Posterior cingulate gyrus (tissue), 11 donors: ENCODE results near the gene GALNT1.

Experiments
- DNase-seq, 10 donors: peaks; one replicate each; pipeline versions ENCODE4 v3.0.0 to v3.0.0-alpha.2; 2020 to 2021; ENCODE audit warnings: mixed read lengths in 3 of 10
- intact Hi-C: fragments of 100-400 bp; cut with DNase I; formaldehyde crosslinking; loops from one replicate; pipeline ENCODE4 v1.15.1; 2023

GALNT1 gene

DNA sequence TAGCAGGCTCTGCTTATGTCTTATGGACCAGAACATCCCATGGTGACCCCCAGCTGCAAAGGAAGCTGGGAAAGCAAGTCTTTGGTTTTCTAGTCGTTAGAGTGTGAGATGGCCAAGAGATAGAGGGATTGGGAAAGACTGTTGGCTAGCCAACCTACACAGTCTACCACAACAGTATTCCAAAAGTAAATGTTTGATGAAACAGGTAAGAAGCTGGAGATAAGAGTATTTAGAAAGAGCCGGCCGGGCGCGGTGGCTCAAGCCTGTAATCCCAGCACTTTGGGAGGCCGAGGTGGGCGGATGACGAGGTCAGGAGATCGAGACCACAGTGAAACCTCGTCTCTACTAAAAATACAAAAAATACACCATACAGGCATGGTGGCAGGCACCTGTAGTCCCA, 124.4 kb downstream of the GALNT1 start:
- intact Hi-C loops, result no loop called here
- no peak for DNase-seq

DNA sequence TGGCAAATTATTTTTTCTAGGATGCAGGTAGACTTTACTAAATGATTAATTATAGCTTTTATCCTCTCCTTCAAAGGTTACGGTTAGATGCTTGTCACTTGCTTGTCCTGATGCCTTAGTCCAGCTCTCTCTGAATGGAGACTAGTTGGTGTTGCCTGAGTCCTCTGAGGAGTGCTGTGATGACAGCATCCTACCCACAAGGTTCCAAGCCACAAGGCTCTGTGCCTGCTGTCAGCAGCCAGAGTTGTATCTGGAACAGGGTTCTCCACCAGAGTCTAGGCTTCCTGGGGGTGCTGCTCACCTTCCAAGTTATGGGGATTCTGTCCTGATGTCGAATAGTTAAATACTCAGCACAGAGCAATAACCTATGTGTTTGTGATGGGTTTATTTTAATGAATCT, 125.7 kb downstream of the GALNT1 start:
- intact Hi-C loops, result no loop called here
- no peak for DNase-seq

DNA sequence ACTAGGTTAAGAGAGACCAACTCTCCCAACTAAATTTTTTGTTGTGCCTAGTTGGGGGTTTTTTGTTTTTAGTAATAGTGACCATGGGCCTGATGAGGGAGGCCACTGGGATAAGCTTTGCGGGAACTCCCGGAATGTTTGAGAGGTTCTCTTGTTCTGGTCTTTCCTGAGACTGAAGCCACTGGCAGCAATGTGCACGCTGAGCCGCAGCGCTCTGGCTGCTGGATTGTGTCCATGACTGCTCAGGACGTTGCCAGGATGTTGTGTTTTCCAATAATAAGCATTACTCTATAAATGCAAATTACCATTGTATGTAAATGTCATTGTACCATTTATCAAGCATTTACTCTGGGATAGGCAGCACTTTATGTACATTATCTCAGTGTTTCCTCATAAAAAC, 126.1 kb downstream of the GALNT1 start:
- intact Hi-C loops, result no loop called here
- peak in 4 of 10 donors; percentile 21 to 86 (median 80) for DNase-seq

DNA sequence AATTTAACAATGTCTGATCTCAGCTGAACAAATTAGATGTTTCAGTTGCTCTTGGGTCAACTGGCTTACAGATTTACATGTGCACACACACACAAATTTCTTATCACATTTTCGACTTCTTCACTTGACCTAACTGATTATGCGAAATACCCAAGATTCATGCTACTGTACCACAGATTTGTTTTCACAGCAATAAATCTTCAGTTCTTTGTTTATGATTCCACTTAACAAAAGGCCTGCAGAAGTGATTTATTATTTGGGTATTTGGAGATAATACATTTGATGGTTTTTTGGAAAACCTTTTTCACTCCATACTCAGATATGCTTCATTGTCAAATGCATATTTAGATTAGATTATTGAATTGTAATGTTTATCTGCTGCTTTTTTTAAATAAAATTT, 129.0 kb downstream of the GALNT1 start:
- DNase-seq, result no peak
- intact Hi-C loops, result no loop called here

DNA sequence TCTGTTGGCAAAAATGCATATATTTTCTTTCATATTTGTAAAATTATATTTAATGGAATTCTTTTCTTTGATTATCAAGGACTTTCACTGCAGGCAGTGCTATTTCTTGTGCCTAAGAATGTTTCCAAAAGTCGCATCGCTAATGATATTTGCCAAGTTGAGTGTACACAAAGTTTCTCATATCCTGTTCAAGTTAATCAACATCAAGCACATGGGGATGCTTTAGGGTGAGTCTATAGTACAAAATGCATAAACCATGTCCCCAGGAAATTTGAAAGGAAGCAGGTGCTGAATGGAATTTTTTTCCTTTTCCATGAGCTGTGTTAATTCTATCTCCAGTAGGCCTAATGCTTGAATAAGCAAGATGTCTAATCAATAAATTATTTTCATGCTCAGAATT, 129.7 kb downstream of the GALNT1 start:
- intact Hi-C loops, result no loop called here
- no peak for DNase-seq

DNA sequence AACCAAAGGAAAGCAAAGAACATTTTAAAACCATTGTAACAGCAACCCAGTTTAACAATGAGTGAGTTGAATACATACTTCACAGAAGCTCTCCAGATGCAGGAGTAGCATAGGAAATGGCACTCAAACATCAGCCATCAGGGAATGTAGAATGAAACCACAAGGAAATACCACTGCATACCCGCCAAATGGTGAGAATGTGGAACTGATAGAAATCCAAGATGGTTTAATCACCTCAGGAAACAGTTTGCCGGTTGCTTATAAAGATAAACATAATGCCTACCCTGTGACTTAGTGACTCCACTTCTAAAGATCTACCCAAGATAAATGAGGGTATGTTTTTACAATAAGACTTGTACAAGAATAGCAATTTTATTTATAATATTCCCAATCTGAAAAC, 132.0 kb downstream of the GALNT1 start:
- no peak for DNase-seq
- intact Hi-C loops, result no loop called here

DNA sequence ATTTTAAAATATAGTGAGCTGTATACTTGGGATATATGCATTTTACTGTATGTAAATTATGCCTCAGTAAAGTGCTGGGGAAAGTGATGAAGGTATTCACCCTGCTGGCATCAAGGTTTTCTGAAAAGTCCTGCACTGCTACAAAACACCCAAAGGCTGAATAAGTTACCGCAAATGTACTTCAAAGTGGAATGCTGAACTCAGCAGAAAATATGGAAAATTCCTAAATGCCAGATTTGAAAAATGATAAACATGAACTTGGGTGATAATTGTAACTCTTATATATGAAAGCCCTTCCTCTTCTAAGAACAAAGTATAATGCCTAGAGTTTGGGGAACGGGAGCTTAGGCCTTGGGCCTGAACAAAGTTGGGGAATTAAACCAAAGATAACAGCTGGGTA, 133.0 kb downstream of the GALNT1 start:
- intact Hi-C loops, result no loop called here
- no peak for DNase-seq

DNA sequence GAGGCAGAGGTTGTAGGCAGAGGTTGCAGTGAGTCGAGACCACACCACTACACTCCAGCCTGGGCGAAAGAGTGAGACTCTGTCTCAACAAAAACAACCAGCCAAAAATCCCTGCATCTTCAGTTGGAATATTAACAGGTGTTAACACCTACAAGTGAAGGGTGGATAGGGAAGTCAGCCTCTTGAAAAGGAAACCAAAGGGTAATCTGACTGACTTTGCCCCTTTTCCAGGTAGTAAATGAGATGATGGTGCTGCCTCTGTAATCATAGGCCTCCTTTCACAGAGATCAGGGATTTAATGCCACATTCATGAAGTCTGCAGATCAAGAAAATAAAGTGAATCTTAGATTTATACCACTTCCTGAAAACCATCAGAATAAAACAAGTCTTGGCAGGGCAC, 133.6 kb downstream of the GALNT1 start:
- no peak for DNase-seq
- intact Hi-C loops, result no loop called here

DNA sequence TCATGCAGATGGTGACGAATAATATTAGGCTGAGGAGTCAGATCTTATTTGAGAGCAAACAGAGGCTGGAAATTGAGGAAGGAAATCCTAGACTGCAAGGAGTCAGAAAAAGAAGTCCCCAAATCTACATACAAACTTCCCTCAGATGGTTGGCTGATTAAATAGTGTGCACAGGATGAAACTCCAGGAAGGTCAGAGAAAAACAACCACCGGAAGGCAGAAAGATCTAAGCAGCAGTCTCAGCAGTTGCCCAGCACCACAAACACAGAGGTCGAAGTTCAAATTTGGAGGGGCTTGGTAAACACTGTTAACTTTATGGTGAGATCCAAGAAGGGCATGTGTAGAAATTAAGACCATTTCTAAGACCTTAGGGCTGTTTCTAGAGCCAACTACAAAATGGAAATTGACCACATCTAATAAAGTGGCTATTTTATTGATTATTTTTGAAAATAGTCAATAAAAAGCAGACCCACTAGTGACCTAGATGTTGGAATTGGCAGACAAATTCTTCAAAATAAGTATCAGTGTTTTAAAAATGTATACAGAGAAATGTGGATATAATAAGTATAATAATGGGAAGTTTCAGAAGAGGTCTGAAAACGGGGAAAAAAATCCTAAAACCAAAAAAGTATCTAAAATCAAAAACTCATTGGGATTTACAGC, 134.8 kb downstream of the GALNT1 start:
- no peak for DNase-seq
- intact Hi-C loops, result no loop called here

DNA sequence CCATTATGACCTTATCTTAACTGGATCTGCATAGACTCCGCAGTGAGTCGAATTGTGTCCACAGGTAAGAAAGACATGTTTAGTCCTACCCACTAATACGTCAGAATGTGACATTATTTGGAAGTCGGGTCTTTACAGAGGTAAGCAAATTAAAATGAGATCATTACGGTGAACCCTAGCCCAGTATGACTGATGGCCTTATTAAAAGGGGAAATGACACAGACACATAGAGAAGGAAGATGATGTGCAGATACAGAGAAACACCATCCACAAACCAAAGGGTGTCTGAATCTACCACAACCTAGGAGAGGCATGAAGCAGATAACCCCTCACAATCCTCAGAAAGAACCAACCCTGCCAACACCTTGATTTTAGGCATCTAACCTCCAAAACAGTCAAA, 135.6 kb downstream of the GALNT1 start:
- intact Hi-C loops, result no loop called here
- DNase-seq, result no peak

DNA sequence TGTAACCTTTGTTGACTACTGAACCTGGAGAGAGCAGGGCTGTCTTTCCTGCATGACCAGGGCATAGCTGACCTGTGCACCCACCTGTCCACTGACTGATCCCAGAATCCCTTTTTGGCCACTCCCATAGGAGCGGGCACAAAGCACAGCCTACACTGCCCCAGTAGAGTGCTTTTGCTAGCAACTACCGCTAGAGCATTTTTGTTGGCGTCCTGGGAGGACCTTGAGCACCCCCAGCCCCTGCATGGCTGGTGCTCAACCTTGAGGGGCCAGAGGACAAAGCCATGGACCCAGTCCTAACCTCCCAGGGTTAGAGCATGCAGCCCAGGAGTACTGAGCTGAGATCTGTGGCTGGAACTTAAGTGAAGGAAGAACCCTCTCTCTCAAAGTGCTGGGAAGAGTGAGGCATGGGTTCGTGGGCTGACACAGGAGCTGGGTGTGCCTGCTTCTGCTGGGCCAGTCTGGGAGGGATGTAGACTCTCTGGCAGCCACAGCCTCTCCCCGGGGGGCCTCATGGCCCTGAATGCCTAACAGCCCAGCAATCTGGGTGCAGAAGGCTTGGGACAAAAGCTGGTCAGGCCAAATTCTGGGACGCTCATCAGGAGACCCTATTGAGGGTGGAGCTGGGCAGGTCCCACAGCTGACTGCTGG, 140.0 kb downstream of the GALNT1 start:
- intact Hi-C loops, result no loop called here
- peak in 1 of 10 donors; percentile 63 for DNase-seq

DNA sequence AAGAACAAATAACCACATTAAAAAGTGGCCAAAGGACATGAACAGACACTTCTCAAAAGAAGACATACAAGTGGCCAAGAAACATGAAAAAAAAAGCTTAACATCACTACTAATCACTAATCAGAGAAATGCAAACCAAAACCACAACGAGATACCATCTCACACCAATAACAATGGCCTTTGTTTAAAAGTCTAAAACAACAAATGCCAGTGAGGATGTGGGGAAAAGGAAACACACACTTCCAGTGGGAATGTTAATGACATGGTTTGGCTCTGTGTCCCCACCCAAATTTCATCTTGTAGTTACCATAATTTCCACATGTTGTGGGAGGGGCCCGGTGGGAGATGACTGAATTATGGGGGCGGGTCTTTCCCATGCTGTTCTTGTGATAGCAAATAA, 147.1 kb downstream of the GALNT1 start:
- intact Hi-C loops, result no loop called here
- DNase-seq, result no peak

DNA sequence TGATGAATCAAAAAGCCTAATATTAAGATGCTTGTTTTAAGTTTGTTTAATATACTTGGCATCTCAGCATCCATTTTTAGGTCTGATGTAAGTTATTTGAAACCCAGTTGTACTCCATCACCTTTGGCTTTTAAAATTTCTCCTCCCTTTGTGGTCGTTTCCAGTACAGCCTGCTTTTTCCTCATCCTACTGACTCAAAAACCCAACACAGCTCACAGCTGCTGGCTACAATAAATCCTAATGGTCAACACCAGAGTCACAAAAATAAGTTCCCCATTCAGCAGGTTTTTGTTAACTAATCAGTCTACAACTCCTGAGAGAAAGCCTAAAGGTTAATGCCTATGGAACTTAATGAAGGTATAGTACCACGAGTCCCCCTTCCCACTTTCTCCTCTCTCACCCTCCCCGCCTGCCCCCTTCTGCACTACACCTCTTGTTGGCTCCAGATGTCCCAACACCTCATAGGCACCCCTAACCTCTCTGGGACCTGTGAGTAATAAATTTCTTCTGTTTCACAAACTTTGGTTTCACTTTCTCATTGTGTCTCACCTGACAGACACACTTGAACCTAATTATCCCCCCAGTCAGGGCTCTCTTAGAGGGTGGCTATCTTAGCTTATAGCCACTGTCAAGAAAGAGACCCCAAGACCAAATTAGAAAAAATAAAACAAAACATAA, 148.6 kb downstream of the GALNT1 start:
- intact Hi-C loops, result no loop called here
- no peak for DNase-seq

DNA sequence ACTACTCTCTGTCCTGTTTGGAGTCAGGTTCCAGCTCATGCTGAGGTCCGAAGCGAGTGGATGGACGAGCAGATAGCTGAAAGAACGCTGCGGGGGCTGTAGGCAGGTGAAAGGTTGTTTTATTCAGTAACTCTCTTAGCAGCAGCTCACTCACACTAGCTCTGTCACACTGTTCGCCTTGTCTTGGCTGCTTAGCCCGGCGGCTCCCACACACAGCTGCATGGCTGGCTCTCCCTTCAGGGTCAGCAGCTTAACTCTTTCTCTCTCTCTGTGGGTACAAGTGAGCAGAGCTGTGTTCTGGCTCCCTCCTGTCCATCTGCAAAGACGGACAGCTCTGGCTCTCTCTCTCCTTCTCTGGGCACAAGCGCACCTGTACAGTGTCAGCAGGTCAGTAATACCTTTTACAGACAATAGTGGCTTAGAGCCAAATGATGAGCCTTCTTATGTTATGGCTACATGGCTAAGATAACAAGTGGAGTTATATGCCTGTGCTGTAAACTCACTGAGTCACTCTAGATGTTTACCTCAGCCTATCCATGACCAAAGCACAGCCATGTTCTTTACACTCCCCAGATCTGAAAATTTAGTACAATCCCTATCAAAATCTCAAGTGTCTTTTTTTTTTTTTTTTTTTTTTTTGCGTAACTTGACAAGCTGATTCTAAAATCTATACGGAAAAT, 149.3 kb downstream of the GALNT1 start:
- DNase-seq, result peak in 3 of 10 donors; percentile 65 to 81 (median 78)
- intact Hi-C loops, result no loop called here

DNA sequence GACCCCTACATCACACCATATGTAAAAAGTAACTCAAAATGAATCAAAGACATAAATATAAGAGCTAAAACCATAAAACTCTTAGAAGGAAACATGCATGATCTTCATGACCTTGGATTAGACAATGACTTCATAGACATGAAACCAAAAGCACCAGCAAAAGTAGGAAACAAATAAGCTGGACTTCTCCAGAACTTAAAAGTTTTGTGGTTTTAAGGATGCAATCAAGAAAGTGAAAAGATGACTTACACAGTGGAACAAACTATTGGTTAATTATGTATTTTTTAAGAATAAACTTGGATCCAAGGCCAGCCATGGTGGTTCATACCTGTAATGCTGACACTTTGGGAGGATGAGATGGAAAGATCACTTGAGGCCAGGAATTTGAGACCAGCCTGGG, 150.2 kb downstream of the GALNT1 start:
- DNase-seq, result no peak
- intact Hi-C loops, result no loop called here

DNA sequence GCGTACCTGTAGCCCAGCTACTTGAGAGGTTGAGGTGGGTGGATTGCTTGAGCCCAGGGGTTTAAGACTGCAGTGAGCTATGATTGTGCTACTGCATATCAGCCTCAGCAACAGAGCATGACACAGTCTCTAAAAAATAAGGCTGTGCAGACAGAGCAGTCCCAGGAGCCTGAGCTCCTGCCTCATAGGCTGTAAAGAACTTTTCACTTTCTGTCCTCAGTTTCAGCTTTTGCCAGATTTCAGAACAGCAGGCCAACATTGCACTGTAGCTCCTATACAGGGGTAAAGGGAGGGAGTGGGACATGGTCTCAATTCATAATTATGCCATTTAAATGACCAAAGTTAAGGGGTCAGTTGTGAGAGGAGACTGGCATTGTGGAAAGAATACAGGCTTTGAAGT, 150.6 kb downstream of the GALNT1 start:
- no peak for DNase-seq
- intact Hi-C loops, result no loop called here

DNA sequence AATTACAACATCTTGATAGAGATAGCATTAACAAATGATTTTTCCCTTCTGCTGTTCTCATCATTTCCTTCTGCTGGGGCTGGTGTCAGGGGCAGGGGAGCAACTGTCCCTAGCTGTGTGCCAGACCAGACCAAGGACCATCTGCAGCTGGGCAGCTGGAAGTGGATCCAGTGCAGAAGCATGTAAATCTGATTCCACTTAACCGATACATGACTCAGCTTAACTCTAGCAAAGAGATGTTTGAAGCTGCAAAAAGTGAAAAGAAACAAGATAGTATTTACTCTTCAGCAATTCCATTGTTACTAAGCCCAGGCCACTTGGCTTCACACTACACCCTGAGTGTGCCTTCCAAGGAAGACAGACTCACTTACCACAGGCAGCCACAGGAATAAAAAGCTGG, 151.1 kb downstream of the GALNT1 start:
- intact Hi-C loops, result no loop called here
- DNase-seq, result no peak

DNA sequence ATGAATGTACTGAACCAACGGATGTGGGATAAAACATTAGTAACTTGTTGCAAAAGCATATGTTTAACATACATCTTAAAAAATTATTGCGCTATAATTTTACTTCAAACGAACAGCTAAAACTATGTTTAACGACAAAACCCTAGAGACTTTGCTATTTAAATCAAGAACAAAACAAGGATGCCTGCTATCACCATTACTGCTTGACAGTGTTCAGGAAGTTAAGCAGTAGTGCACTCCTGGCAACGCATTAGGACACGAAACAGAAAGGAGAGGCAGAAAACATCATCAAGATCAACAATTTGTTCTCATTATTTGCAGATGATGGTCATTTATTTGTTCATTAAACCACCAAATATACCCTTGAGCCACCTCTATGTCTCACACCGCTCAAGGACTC, 151.9 kb downstream of the GALNT1 start:
- no peak for DNase-seq
- intact Hi-C loops, result no loop called here

DNA sequence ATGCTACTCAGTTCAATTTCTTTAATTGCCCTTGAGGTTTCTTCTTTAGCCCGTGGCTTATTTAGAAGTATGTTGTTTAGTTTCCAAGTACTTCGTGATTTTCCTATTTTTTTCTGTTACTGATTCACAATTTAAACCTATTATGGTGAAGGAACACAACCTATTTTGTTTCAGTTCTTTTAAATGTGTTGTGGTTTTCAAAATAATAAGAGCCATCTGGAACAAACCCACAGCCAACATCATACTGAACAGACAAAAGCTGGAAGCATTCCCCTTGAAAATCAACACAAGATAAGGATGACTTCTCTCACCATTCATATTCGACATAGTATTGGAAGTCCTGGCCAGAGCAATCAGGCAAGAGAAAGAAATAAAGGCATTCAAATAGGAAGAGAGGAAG, 155.2 kb downstream of the GALNT1 start:
- DNase-seq, result no peak
- intact Hi-C loops, result no loop called here

DNA sequence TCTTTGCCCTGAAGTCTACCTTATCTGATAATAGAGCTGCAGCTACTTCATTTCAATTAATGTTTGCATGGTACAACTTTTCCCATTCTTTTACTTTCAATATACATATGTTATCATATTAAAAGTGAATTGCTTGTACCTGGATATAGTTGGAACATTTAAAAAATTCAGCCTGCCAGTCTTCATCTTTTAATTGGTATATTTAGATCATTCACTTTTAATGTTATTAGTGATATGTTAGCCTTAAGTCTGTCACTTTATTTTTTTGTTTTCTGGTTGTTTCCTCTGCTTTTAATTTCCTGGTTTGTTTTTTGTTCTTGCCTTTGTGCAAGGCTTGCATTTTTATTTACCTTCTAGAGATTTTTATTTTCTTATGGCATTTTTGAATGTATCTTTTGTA, 158.2 kb downstream of the GALNT1 start:
- no peak for DNase-seq
- intact Hi-C loops, result no loop called here

DNA sequence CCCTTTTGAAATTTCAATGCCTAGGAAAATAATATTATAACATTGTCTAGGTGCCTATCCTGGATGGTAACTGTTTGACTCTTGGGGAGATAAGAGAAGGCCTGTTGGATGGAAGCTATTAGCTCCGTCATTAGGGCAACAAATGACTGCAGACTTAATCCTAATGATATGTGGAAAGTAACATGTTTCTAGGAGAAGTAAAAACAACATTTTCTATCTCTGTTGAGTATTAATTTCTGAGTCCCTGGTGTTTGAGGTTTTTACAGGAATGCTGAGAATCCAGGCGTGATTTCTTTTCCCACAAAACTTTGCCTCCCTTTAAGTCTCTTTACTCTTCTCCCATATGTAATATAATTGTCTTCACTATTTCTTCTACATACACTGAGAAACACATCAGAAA, 159.1 kb downstream of the GALNT1 start:
- DNase-seq, result no peak
- intact Hi-C loops, result no loop called here

DNA sequence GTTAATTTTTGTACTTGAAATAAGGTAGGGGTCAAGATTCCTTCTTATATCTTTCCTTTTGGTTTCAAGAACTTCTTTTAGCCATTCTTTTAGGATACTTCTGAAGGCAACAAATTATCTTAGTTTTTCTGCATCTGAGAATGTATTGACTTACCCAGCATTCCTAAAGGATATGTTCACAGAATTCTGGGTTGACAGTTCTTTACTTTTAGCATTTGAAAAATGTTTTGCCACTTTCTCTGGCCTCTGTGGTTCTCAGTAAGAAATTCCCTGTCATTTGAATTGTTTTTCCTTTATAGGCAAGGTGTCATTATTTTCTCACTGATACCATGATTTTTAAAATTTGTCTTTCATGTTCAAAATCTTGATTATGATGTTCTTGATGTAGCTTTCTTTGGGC, 162.4 kb downstream of the GALNT1 start:
- no peak for DNase-seq
- intact Hi-C loops, result no loop called here
